Caco-2 (cell line): Measurements from ENCODE around the gene FAH. TPM values are rescaled to one million over a fixed set of nuclear protein-coding genes. Genes with fewer than 3 reads are reported as not detected.

Experiments used
- BruUV-seq: library from RNA; stranded (reverse); fragments of 400-500 nt; replicated peaks from 2 replicates; lab custom pipeline; 2021; lab: Mats Ljungman, UMichigan
- CTCF ChIA-PET: fragments of 300-600 bp; sonication (Branson Sonifier 250); formaldehyde crosslinking; loops from one replicate; lab custom pipeline; 2022; ENCODE audit warnings: antibody characterized with exemption; lab: Charles Lee
- POLR2A ChIA-PET: fragments of 300-600 bp; sonication (Branson Sonifier 250); formaldehyde crosslinking; loops from one replicate; lab custom pipeline; 2022; ENCODE audit warnings: antibody characterized with exemption; lab: Charles Lee
- DNase-seq, 2 experiments: peaks; one replicate each; pipeline versions ENCODE4 v3.0.0 to v3.0.0-alpha.2; 2020 to 2022
- H3K27me3 ChIP-seq: replicated peaks from 2 replicates; pipeline ENCODE4 v1.6.0; 2011; ENCODE audit warnings: low read length; ENCODE audit not compliant: control insufficient read depth, insufficient read depth
- H3K36me3 ChIP-seq: 2 replicates; pipeline ENCODE4 v1.5.1; 2011; ENCODE audit warnings: low read length; ENCODE audit not compliant: control insufficient read depth, insufficient read depth
- H3K4me1 ChIP-seq: fragments of 250-450 bp; sonication (Bioruptor Pico); 2 replicates; pipeline ENCODE4 v1.5.1; 2020; ENCODE audit warnings: mild to moderate bottlenecking
- H3K4me3 ChIP-seq: 2 replicates; pipeline ENCODE4 v1.5.1; 2011; ENCODE audit warnings: low read depth, mild to moderate bottlenecking, control low read depth, low read length
- H3K9me3 ChIP-seq: fragments of 250-450 bp; sonication (Bioruptor Pico); 2 replicates; pipeline ENCODE4 v1.5.1; 2020; ENCODE audit warnings: mild to moderate bottlenecking, moderate library complexity
- H3K27ac Mint-ChIP-seq: one replicate; pipeline ENCODE4 v1.8.0; 2022; ENCODE audit warnings: mixed read lengths; ENCODE audit not compliant: unreplicated experiment
- H3K27me3 Mint-ChIP-seq: one replicate; pipeline ENCODE4 v1.8.0; 2022; ENCODE audit warnings: mixed read lengths; ENCODE audit not compliant: insufficient read depth, unreplicated experiment
- H3K36me3 Mint-ChIP-seq: one replicate; pipeline ENCODE4 v1.8.0; 2022; ENCODE audit warnings: mild to moderate bottlenecking, mixed read lengths; ENCODE audit not compliant: insufficient read depth, unreplicated experiment
- H3K4me1 Mint-ChIP-seq: one replicate; pipeline ENCODE4 v1.8.0; 2022; ENCODE audit warnings: low read depth, mixed read lengths; ENCODE audit not compliant: unreplicated experiment
- H3K4me3 Mint-ChIP-seq: one replicate; pipeline ENCODE4 v1.8.0; 2022; ENCODE audit warnings: mild to moderate bottlenecking, moderate library complexity, mixed read lengths; ENCODE audit not compliant: unreplicated experiment
- H3K9me3 Mint-ChIP-seq: one replicate; pipeline ENCODE4 v1.8.0; 2022; ENCODE audit warnings: mixed read lengths; ENCODE audit not compliant: unreplicated experiment
- intact Hi-C: fragments of 100-400 bp; cut with micrococcal nuclease; formaldehyde crosslinking; loops from one replicate; pipeline ENCODE4 v1.10.0; 2022; ENCODE audit not compliant: unreplicated experiment
- total RNA-seq: library from RNA; stranded (reverse); gene quantifications from 2 replicates; pipeline ENCODE4 v1.2.3, GENCODE V29; 2022
- TF ChIP-seq, protein P1 (sequence below), 2 experiments: fragments of 200-600 bp in 1 of 2; IDR thresholded peaks; 1 replicate in 1 of 2; 2 replicates in 1 of 2; pipeline versions ENCODE4 v1.5.1 to v1.8.0; 2011 to 2022; ENCODE audit warnings: antibody characterized with exemption in 1 of 2, control low read depth in 1 of 2, inconsistent platforms in 1 of 2, low read depth in 1 of 2, low read length in 1 of 2, mild to moderate bottlenecking in 1 of 2, moderate library complexity in 1 of 2; ENCODE audit not compliant: insufficient read depth in 1 of 2, severe bottlenecking in 1 of 2, unreplicated experiment in 1 of 2

Gene FAH
- total RNA-seq, 1 experiment from 2014 or later, result 20.4 TPM

DNA sequence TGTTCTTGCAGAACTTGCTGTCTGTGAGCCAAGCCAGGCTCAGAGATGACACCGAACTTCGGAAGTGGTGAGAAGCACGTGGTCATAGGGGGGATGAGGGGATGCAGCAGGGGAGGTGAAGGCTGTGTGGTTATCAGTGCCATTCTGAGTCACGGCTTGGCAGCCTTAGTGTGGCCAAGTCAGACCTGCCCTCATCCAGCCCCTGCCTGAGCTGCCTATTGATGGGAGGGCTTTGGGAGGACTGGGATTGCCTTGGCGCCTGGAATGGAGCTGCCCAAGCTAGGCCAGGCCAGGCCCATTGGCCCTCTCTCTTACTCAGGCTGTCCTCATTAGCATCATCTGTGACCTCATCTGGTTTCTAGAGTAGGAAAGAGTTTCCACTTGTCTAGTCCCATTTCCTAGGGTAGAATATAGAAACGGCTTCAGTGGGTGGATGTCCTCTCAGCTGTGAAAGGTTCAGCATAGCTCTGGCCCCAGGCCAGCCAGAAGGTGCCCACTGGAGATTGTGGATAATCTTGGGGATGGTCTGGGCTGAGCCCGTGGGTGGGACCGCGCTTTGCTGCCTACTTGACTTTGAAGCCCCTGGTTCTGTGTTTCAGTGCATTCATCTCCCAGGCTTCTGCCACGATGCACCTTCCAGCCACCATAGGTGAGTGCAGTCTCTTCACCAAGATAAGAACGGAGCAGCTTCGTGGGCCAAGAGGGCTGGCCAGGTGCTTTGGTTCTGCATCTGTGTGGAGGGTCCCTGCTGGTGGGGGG, 7.2 kb downstream of the FAH start:
- intact Hi-C loops, result loop anchor here (10.0 kb wide), 1 partner anchor 235 kb away; no protein-coding TSS in a partner anchor
- Histone ChIP-seq H3K4me3 (no peak overlapping the region), H3K9me3 (no peaks in the 10 kb centered on the region), H3K4me1 (no peaks in the 10 kb centered on the region), H3K27me3 (no peaks in the 10 kb centered on the region), H3K36me3 (peaks cover 1% of the 10 kb centered on the region; the same call in 1 of the 2 replicates)
- TF ChIP-seq, protein P1, sequence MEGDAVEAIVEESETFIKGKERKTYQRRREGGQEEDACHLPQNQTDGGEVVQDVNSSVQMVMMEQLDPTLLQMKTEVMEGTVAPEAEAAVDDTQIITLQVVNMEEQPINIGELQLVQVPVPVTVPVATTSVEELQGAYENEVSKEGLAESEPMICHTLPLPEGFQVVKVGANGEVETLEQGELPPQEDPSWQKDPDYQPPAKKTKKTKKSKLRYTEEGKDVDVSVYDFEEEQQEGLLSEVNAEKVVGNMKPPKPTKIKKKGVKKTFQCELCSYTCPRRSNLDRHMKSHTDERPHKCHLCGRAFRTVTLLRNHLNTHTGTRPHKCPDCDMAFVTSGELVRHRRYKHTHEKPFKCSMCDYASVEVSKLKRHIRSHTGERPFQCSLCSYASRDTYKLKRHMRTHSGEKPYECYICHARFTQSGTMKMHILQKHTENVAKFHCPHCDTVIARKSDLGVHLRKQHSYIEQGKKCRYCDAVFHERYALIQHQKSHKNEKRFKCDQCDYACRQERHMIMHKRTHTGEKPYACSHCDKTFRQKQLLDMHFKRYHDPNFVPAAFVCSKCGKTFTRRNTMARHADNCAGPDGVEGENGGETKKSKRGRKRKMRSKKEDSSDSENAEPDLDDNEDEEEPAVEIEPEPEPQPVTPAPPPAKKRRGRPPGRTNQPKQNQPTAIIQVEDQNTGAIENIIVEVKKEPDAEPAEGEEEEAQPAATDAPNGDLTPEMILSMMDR (IDR thresholded peaks at IDR 0.05; ENCODE audit: insufficient read depth in 1 of 2, low read depth in 1 of 2, low read length in 1 of 2, severe bottlenecking in 1 of 2, unreplicated experiment in 1 of 2), result no peak
- CTCF ChIA-PET, result no interaction called here
- H3K4me3 Mint-ChIP-seq, result no peak overlapping the region
- no peaks in the 10 kb centered on the region for H3K4me1 Mint-ChIP-seq
- no peaks in the 10 kb centered on the region for H3K9me3 Mint-ChIP-seq
- no peak overlapping the region for H3K27ac Mint-ChIP-seq
- BruUV-seq, result no TSS peak
- H3K36me3 Mint-ChIP-seq, result no peaks in the 10 kb centered on the region
- DNase-seq, result no peak
- POLR2A ChIA-PET, result no interaction called here
- H3K27me3 Mint-ChIP-seq, result no peaks in the 10 kb centered on the region

DNA sequence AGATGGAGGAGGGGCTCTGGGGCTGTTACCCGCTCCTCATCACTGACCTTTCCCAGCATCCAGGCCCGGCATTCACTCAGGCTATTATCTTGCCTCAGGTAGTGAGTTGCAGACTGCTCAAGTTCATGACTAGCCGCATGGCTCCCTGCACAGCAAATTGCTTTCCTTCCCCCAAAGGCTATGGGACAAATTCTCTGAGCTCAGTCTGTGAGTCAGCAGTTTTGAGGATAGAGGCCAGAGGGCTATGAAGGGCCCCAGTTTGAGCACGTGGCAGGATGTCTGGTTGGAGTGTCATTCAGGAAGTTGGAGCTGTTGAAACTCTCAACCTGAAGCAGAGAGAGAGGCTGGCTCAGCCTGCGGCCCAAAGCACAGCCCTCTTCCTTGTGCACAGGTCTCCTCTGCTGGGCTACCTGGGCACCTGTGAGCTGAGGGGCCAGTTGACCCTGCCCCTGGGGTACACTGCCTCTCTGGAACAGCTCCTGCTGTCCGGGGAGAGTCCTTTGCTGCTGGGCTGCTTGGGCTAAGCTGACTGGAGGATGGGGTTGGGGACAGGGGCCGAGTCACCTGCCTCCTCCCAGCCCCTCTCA, 7.9 kb downstream of the FAH start:
- Histone ChIP-seq H3K36me3 (peaks cover 1% of the 10 kb centered on the region; the same call in 1 of the 2 replicates), H3K4me1 (no peaks in the 10 kb centered on the region), H3K9me3 (no peaks in the 10 kb centered on the region), H3K4me3 (no peak overlapping the region), H3K27me3 (no peaks in the 10 kb centered on the region)
- no TSS peak for BruUV-seq
- no peak for DNase-seq
- no peak overlapping the region for H3K27ac Mint-ChIP-seq
- intact Hi-C loops, result no loop called here
- TF ChIP-seq, protein P1 (IDR thresholded peaks at IDR 0.05; ENCODE audit: insufficient read depth in 1 of 2, low read depth in 1 of 2, low read length in 1 of 2, severe bottlenecking in 1 of 2, unreplicated experiment in 1 of 2), result no peak
- H3K9me3 Mint-ChIP-seq, result no peaks in the 10 kb centered on the region
- POLR2A ChIA-PET, result no interaction called here
- CTCF ChIA-PET, result no interaction called here
- no peaks in the 10 kb centered on the region for H3K27me3 Mint-ChIP-seq
- no peaks in the 10 kb centered on the region for H3K36me3 Mint-ChIP-seq
- H3K4me3 Mint-ChIP-seq, result no peak overlapping the region
- H3K4me1 Mint-ChIP-seq, result no peaks in the 10 kb centered on the region

DNA sequence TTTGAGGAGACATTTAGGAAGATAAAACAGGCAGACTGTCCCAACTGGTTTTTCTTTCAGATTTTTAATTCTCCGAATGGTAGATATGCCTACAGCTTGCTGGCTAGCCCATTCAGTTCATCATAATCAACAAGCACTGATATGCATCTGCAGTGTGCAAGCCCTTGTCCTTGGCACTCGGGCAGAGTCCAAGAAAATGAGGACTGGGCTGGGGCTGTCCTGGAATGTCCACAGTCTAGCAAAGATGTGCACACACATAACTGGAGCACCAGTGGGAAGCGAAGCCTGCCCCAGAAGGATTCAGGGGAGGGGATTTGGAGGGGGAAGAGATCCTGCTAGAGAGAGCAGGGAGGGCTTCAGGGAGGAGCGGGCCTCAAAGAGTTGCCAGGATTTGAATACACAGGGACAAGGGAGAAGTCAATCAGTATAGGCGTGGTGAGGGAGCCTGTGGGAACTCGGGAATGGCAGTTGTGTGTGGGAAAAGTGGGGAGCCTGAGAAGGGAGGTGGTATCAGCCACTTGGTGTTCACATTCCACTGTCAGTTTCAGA, 8.7 kb downstream of the FAH start:
- DNase-seq, result no peak
- ChIA-PET CTCF (no interaction called here), POLR2A (interaction anchor here (0.6 kb wide), 1 partner anchor 255 kb away, joined by 4 read pairs; no protein-coding TSS in a partner anchor)
- Mint-ChIP-seq H3K4me3 (no peak overlapping the region), H3K27ac (no peak overlapping the region), H3K27me3 (no peaks in the 10 kb centered on the region), H3K9me3 (no peaks in the 10 kb centered on the region), H3K36me3 (no peaks in the 10 kb centered on the region), H3K4me1 (no peaks in the 10 kb centered on the region)
- Histone ChIP-seq H3K4me3 (no peak overlapping the region), H3K9me3 (no peaks in the 10 kb centered on the region), H3K36me3 (peaks cover 1% of the 10 kb centered on the region; the same call in 1 of the 2 replicates), H3K27me3 (no peaks in the 10 kb centered on the region), H3K4me1 (no peaks in the 10 kb centered on the region)
- TF ChIP-seq, protein P1 (IDR thresholded peaks at IDR 0.05; ENCODE audit: insufficient read depth in 1 of 2, low read depth in 1 of 2, low read length in 1 of 2, severe bottlenecking in 1 of 2, unreplicated experiment in 1 of 2), result no peak
- intact Hi-C loops, result no loop called here
- BruUV-seq, result no TSS peak
